Adipocyte (in vitro differentiated cells): ENCODE data around the gene ATP13A3.

ENCODE experiments used
- DNase-seq: peaks from one replicate; pipeline ENCODE4 v3.0.0-alpha.2; 2015; ENCODE audit warnings: low read depth
- H3K27me3 ChIP-seq: replicated peaks from 2 replicates; pipeline ENCODE4 v1.7.0; 2013; ENCODE audit warnings: mild to moderate bottlenecking, low read length, moderate library complexity; ENCODE audit not compliant: control insufficient read depth, insufficient read depth
- H3K36me3 ChIP-seq: 2 replicates; pipeline ENCODE4 v1.7.0; 2013; ENCODE audit warnings: low read length, mild to moderate bottlenecking, moderate library complexity; ENCODE audit not compliant: control insufficient read depth, insufficient read depth, severe bottlenecking
- H3K4me1 ChIP-seq: 2 replicates; pipeline ENCODE4 v1.7.0; 2013; ENCODE audit warnings: mild to moderate bottlenecking, low read length, moderate library complexity; ENCODE audit not compliant: control insufficient read depth, insufficient read depth
- H3K4me3 ChIP-seq: 2 replicates; pipeline ENCODE4 v1.7.0; 2013; ENCODE audit warnings: mild to moderate bottlenecking, low read length, moderate library complexity
- H3K9ac ChIP-seq: 2 replicates; pipeline ENCODE4 v1.7.0; 2013; ENCODE audit warnings: mild to moderate bottlenecking, low read length, moderate library complexity
- H3K9me3 ChIP-seq: 2 replicates; pipeline ENCODE4 v1.7.0; 2013; ENCODE audit warnings: mild to moderate bottlenecking, low read length, moderate library complexity; ENCODE audit not compliant: control insufficient read depth

Gene ATP13A3

GRCh38 chr3:194365526-194365925 lies 121.3 kb downstream of the ATP13A3 start:
- Histone ChIP-seq H3K9ac (no peak overlapping the region), H3K27me3 (no peaks in the 10 kb centered on the region), H3K36me3 (no peaks in the 10 kb centered on the region), H3K4me1 (peaks cover 35% of the 10 kb centered on the region), H3K4me3 (no peak overlapping the region), H3K9me3 (no peaks in the 10 kb centered on the region)
- no peak for DNase-seq

- Histone ChIP-seq H3K4me3 (no peak overlapping the region), H3K9ac (peak overlapping the region; percentile 28), H3K4me1 (peaks cover 33% of the 10 kb centered on the region), H3K9me3 (no peaks in the 10 kb centered on the region), H3K36me3 (no peaks in the 10 kb centered on the region), H3K27me3 (no peaks in the 10 kb centered on the region)
- DNase-seq, result peak; percentile 47
Observed at GRCh38 chr3:194364652-194365434, 122.0 kb downstream of the ATP13A3 start.

GRCh38 chr3:194364314-194364651 lies 122.5 kb downstream of the ATP13A3 start:
- peaks cover 28% of the 10 kb centered on the region for H3K4me1 ChIP-seq
- H3K4me3 ChIP-seq, result no peak overlapping the region
- H3K9me3 ChIP-seq, result no peaks in the 10 kb centered on the region
- no peak overlapping the region for H3K9ac ChIP-seq
- no peaks in the 10 kb centered on the region for H3K36me3 ChIP-seq
- DNase-seq, result no peak
- peaks cover 4% of the 10 kb centered on the region for H3K27me3 ChIP-seq

- H3K4me1 ChIP-seq, result peaks cover 14% of the 10 kb centered on the region
- DNase-seq, result no peak
- no peak overlapping the region for H3K9ac ChIP-seq
- H3K36me3 ChIP-seq, result no peaks in the 10 kb centered on the region
- H3K4me3 ChIP-seq, result no peak overlapping the region
- H3K9me3 ChIP-seq, result no peaks in the 10 kb centered on the region
- peaks cover 10% of the 10 kb centered on the region for H3K27me3 ChIP-seq
Observed at GRCh38 chr3:194360568-194360967, 126.2 kb downstream of the ATP13A3 start.

GRCh38 chr3:194357681-194358080 lies 129.1 kb downstream of the ATP13A3 start:
- Histone ChIP-seq H3K36me3 (no peaks in the 10 kb centered on the region), H3K27me3 (peaks cover 10% of the 10 kb centered on the region), H3K4me3 (no peak overlapping the region), H3K9me3 (no peaks in the 10 kb centered on the region), H3K9ac (no peak overlapping the region), H3K4me1 (no peaks in the 10 kb centered on the region)
- no peak for DNase-seq

- no peak for DNase-seq
- H3K9ac ChIP-seq, result no peak overlapping the region
- peaks cover under 1% of the 10 kb centered on the region for H3K4me1 ChIP-seq
- H3K9me3 ChIP-seq, result no peaks in the 10 kb centered on the region
- peaks cover 10% of the 10 kb centered on the region for H3K27me3 ChIP-seq
- no peaks in the 10 kb centered on the region for H3K36me3 ChIP-seq
- H3K4me3 ChIP-seq, result no peak overlapping the region
Observed at GRCh38 chr3:194355379-194355778, 131.4 kb downstream of the ATP13A3 start.

- H3K9me3 ChIP-seq, result no peaks in the 10 kb centered on the region
- H3K9ac ChIP-seq, result no peak overlapping the region
- H3K36me3 ChIP-seq, result no peaks in the 10 kb centered on the region
- H3K4me3 ChIP-seq, result no peak overlapping the region
- peaks cover 3% of the 10 kb centered on the region for H3K4me1 ChIP-seq
- H3K27me3 ChIP-seq, result peaks cover 6% of the 10 kb centered on the region
- DNase-seq, result no peak
Observed at GRCh38 chr3:194354315-194354714, 132.5 kb downstream of the ATP13A3 start.
